C1 segment of cervical spinal cord (tissue), 14 donors: ENCODE measurements around the gene ATF7IP.

Experiments
- DNase-seq, 14 donors: peaks; one replicate each; lab custom pipeline; 2025; lab: John Stamatoyannopoulos, UW

ATF7IP gene

DNA sequence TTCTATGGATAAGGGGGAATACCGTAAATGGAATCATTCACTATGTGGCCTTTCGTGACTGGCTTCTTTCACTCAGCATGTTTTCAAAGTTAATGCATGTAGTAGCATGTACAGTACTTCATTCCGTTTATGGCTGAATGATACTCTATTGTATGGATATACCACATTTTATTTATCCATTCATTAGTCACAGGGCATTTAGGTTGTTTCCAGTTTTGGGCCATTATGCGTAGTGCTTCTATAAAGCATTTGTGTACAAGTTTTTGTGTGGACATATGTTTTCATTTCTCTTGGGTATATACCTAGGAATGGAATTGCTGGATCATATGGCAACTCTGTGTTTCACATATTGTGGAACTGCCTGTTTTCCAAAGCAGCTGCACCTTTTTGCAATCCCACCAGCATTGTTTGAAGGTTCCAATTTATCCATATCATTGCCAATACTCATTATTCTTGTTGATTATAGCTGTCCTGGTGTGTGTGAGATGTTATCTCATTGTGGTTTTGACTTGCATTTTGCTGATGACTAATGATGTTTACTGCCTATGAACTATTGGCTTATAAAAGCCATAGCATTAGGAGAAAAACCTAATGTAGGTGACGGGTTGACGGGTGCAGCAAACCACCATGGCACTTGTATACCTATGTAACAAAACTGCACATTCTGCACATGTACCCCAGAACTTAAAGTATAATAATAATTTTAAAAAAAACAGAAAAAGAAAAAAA lies 45.5 kb downstream of the ATF7IP start:
- DNase-seq, result no peak

DNA sequence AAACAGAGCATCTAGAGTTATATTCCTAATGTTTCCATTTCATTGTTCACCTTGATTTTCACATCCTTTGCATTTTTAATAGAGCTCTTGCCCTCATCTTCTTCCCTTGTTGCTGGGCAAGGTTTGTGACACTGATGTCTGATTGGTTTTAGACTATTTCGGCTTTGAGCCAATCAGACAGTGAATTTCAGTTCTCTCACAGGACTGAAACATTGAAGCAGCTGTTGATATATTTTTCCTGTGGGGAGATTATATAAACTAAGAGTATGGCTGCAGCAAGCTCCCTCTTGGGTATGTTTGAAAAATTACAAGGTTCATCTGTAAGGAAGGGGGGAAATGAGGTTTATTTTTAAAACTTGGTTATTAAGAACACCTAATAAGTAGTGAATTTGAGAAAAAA lies 51.2 kb downstream of the ATF7IP start:
- DNase-seq, result peak in 2 of 14 donors; percentile 25 to 75

GRCh38 chr12:14417715-14418114 lies 52.2 kb downstream of the ATF7IP start:
- DNase-seq, result peak in 11 of 14 donors; percentile 4 to 62 (median 16)

GRCh38 chr12:14418451-14418890 lies 53.0 kb downstream of the ATF7IP start:
- DNase-seq, result peak in 1 of 14 donors; percentile 10

DNA sequence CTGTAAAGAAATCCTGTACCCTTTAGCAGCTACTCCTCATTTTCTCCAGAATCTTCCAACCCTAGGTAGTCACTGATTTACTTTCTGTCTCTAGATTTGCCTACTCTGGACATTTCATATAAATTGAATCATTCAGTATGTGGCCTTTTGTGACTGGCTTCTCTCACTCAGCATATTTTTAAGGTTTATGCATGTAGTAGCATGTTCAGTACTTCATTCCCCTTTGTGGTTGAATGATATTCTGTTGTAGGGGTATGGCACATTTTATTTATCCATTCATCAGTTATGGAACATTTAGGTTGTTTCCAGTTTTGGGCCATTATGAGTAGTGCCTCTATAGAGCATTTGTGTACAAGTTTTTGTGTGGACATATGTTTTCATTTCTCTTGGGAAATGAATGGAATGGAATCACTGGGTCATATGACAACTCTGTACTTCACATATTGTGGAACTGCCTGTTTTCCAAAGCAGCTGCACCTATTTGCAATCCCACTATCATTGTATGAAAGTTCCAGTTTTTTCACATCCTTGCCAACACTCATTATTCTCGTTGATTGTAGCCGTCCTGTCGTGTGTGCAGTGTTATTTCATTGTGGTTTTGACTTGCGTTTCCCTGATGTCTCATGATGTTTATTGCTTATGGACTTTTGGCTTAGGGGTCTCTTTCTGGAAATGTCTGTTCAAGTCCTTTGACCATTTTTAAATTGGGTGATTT lies 57.2 kb downstream of the ATF7IP start:
- no peak for DNase-seq

- no peak for DNase-seq
Measured at GRCh38 chr12:14424545-14424944, 59.1 kb downstream of the ATF7IP start.

DNA sequence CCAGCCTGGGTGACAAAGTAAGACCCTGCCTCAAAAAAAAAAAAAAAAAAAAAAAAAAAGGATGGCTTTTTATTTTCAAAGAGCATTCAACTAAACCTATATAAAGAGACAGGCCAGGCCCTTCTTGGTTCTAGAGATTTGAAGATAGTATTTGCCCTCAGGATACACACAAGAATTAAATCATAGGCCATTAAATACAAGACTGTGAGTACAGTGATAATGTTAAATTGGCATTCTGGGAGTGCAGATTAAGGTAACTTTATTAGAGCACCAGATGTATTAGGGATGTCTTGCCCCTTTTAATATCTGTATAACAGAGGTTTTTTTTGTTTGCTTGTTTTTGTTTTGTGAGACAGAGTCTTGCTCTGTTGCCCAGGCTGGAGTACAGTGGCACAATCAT lies 61.3 kb downstream of the ATF7IP start:
- DNase-seq, result no peak

DNA sequence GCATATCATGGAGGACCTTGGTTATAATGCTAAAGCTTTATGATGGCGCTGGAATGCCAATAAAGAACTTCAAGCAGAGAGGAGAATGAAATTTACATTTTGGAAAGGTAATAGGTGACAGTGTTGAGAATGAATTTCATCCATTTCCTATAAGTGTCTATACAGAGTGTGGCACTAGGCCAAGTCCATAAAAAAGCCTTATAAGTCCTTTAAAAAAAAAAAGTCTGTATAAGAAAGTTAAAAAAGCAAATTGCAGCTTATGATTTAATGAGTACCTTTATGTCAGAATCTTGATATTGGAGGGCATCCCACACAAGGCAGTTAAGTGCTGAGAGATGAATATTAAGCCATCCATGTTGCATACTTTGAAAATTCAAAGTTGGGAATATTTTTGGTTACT lies 62.4 kb downstream of the ATF7IP start:
- no peak for DNase-seq

GRCh38 chr12:14430394-14430986 lies 65.0 kb downstream of the ATF7IP start:
- DNase-seq, result no peak

DNA sequence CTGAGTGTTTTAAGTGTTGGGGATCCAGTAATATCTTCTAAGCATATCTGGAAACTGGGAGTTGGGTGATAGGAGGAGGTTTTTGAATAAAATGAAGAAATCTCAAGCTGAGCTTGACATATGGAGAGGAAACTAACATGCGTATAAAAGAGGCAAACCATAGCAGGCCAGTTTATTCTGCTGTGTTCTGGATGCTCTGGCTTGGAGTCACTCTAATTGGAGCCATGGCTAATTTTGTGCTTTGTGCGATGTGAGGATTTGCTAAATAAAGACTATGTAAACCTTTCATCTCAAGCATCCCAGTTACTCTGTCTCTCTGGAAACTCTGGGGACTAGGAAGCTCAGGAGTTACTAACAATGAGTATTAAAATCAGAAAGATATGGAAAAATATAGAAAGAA lies 66.5 kb downstream of the ATF7IP start:
- peak in 1 of 14 donors; percentile 92 for DNase-seq

GRCh38 chr12:14435627-14436026 lies 70.1 kb downstream of the ATF7IP start:
- DNase-seq, result no peak

GRCh38 chr12:14442221-14442881 lies 76.9 kb downstream of the ATF7IP start:
- DNase-seq, result no peak

- no peak for DNase-seq
Measured at GRCh38 chr12:14443531-14443930, 78.0 kb downstream of the ATF7IP start.

GRCh38 chr12:14450479-14450878 lies 85.0 kb downstream of the ATF7IP start:
- no peak for DNase-seq

GRCh38 chr12:14452336-14452735 lies 86.9 kb downstream of the ATF7IP start:
- DNase-seq, result no peak

DNA sequence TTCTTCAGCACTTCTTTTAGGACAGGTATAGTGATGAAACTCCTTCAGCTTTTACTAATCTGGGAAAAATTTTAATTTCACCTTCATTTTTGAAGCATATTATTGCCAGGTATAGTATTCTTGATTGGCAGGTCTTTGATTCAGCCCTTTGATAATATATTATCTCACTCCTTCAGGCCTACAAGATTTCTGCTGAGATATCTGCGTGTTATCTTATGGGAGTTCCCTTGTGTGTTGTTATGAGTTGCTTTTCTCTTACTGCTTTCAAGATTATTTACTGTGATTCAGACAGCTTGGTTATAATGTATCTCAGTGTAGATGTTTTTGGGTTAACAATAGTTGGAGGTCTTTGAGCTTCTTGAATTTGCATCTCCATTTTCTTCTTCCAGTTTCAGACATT lies 87.4 kb downstream of the ATF7IP start:
- DNase-seq, result no peak

- DNase-seq, result no peak
Measured at GRCh38 chr12:14454098-14454907, 88.8 kb downstream of the ATF7IP start.

DNA sequence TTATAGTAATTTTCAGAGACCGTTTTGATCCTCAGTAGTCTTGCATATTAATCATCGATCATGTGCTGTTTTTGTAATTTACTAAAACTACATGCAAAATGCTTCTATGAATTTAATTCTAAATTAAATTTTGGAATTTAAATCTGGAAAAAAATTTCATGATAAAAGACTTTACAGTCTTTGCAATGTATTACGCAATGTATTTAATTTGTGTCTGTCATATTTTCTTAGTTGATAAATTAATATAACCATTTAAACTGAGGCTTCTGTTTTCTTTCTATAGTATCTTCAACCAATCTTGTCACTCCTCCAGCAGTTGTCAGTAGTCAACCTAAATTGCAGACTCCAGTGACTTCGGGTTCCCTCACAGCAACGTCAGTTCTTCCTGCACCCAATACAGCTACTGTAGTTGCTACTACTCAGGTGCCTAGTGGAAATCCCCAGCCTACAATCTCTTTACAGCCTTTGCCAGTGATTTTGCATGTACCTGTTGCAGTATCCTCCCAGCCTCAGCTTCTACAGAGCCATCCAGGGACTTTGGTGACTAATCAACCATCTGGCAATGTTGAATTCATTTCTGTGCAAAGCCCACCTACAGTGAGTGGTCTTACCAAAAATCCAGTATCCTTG lies 94.8 kb downstream of the ATF7IP start:
- DNase-seq, result peak in 1 of 14 donors; percentile 3

GRCh38 chr12:14471497-14471896 lies 106.0 kb downstream of the ATF7IP start:
- no peak for DNase-seq

- DNase-seq, result no peak
Measured at GRCh38 chr12:14473707-14474287, 108.3 kb downstream of the ATF7IP start.
